K562 (cell line): Measurements from ENCODE around the gene CD300LB. TPM values are rescaled to one million over a fixed set of nuclear protein-coding genes. Genes with fewer than 3 reads are reported as not detected.

Experiments used
- ATAC-seq: fragments of 200-7000 bp; cut with Tn5 transposase; 3 replicates; pipeline ENCODE4 v1.9.1; 2020; ENCODE audit warnings: moderate library complexity
- BruUV-seq: library from RNA; stranded (reverse); fragments of 400-500 nt; replicated peaks from 2 replicates; lab custom pipeline; 2021; lab: Mats Ljungman, UMichigan
- CTCF ChIA-PET: fragments of 300-600 bp; formaldehyde crosslinking; extraction: SDS; loops from one replicate; lab custom pipeline; 2021; ENCODE audit warnings: low intra/inter-chr PET ratio; lab: Yijun Ruan, JAX
- POLR2A ChIA-PET: fragments of 300-600, 350-650 bp; sonication (Branson Sonifier 250); formaldehyde crosslinking; extraction: SDS; loops from one replicate; lab custom pipeline; 2021; ENCODE audit warnings: antibody characterized with exemption, inconsistent platforms; lab: Yijun Ruan, JAX
- DNase-seq, 4 experiments: peaks; one replicate each; pipeline versions ENCODE4 v3.0.0 to v3.0.0-alpha.2; 2011 to 2018; ENCODE audit warnings: low spot score in 3 of 4, mixed read lengths in 3 of 4; ENCODE audit errors: extremely low read depth in 1 of 4
- FAIRE-seq: peaks from 2 replicates; lab custom pipeline; 2011; peaks lifted over from hg19 to GRCh38; lab: Jason Lieb, UNC
- H2AFZ ChIP-seq: 2 replicates; pipeline ENCODE4 v1.6.0; 2011; ENCODE audit warnings: low read depth, low read length, control low read depth, inconsistent platforms
- H3K27ac ChIP-seq: fragments of 200-600 bp; 3 replicates; pipeline ENCODE4 v1.8.0; 2011; ENCODE audit warnings: low read depth, mild to moderate bottlenecking, control low read depth, inconsistent platforms, low read length, moderate library complexity, mixed read lengths; ENCODE audit errors: extremely low read depth
- H3K27me3 ChIP-seq, 2 experiments: fragments of 300-600 bp in 1 of 2; 2 replicates in 1 of 2; 3 replicates in 1 of 2; pipeline versions ENCODE4 v1.6.0 to v1.8.0; 2011; ENCODE audit warnings: inconsistent platforms in 2 of 2, low read length in 2 of 2, mild to moderate bottlenecking in 1 of 2, mixed read lengths in 1 of 2, moderate library complexity in 1 of 2; ENCODE audit not compliant: control insufficient read depth in 2 of 2, insufficient read depth in 2 of 2
- H3K36me3 ChIP-seq: fragments of 300-600 bp; 3 replicates; pipeline ENCODE4 v1.8.0; 2011; ENCODE audit warnings: mild to moderate bottlenecking, low read length, inconsistent platforms; ENCODE audit not compliant: control insufficient read depth, insufficient read depth
- H3K4me1 ChIP-seq, 2 experiments: fragments of 200-600 bp in 1 of 2; replicated peaks in 1 of 2; 2 replicates in 1 of 2; 3 replicates in 1 of 2; pipeline versions ENCODE4 v1.5.1 to v1.8.0; 2011; ENCODE audit warnings: inconsistent platforms in 2 of 2, low read length in 2 of 2, mild to moderate bottlenecking in 1 of 2, mixed read lengths in 1 of 2, moderate library complexity in 1 of 2; ENCODE audit not compliant: control insufficient read depth in 2 of 2, insufficient read depth in 2 of 2
- H3K4me2 ChIP-seq: 2 replicates; pipeline ENCODE4 v1.6.1; 2011; ENCODE audit warnings: low read length, control low read depth, inconsistent platforms, mixed read lengths; ENCODE audit not compliant: insufficient read depth
- H3K4me3 ChIP-seq: fragments of 200-600 bp; sonication (generic), shearing (Covaris generic); 2 replicates; pipeline ENCODE4 v1.5.1; 2016; ENCODE audit warnings: control low read depth, inconsistent platforms
- H3K79me2 ChIP-seq: fragments of 200-600 bp; 3 replicates; pipeline ENCODE4 v1.8.0; 2011; ENCODE audit warnings: low read length, inconsistent platforms; ENCODE audit not compliant: control insufficient read depth, insufficient read depth
- H3K9ac ChIP-seq, 2 experiments: 2 replicates each; pipeline versions ENCODE4 v1.6.0 to v1.6.1; 2011; ENCODE audit warnings: low read depth in 2 of 2, low read length in 2 of 2, control low read depth in 1 of 2, inconsistent platforms in 1 of 2, mild to moderate bottlenecking in 1 of 2, mixed read lengths in 1 of 2; ENCODE audit not compliant: insufficient read depth in 1 of 2
- H3K9me1 ChIP-seq: one replicate; pipeline ENCODE4 v1.6.0; 2011; ENCODE audit warnings: inconsistent platforms, mild to moderate bottlenecking, low read length, moderate library complexity; ENCODE audit not compliant: control insufficient read depth, insufficient read depth
- H3K9me3 ChIP-seq: replicated peaks from 2 replicates; pipeline ENCODE4 v1.5.1; 2011; ENCODE audit warnings: low read depth, low read length, inconsistent platforms; ENCODE audit not compliant: control insufficient read depth, insufficient read depth
- H4K20me1 ChIP-seq: replicated peaks from 2 replicates; pipeline ENCODE4 v1.6.1; 2011; ENCODE audit warnings: low read length, inconsistent platforms, mixed read lengths; ENCODE audit not compliant: control insufficient read depth, insufficient read depth
- CCAR2 ChIP-seq: fragments of 200-400 bp; formaldehyde crosslinking; IDR thresholded peaks from 2 replicates; pipeline ENCODE4 v1.6.1; 2017; ENCODE audit warnings: mild to moderate bottlenecking, low read depth, low read length
- DIDO1 ChIP-seq: fragments of 450-650 bp; IDR thresholded peaks from 2 replicates; pipeline ENCODE4 v1.6.1; 2016; ENCODE audit warnings: low read depth, missing biosample characterization, missing genetic modification characterization
- GATAD2B ChIP-seq: fragments of 450-650 bp; IDR thresholded peaks from 2 replicates; pipeline ENCODE4 v1.6.1; 2017; ENCODE audit warnings: mild to moderate bottlenecking, borderline replicate concordance
- HDAC2 ChIP-seq: fragments of 450-650 bp; IDR thresholded peaks from 2 replicates; pipeline ENCODE4 v1.6.1; 2016; ENCODE audit warnings: mild to moderate bottlenecking
- JUNB ChIP-seq: fragments of 450-650 bp; formaldehyde crosslinking; conservative IDR thresholded peaks from 2 replicates; pipeline ENCODE4 v1.4.0; 2020; ENCODE audit warnings: mild to moderate bottlenecking
- KLF10 ChIP-seq: fragments of 250-450 bp; sonication (Bioruptor Pico); IDR thresholded peaks from 2 replicates; pipeline ENCODE4 v1.6.1; 2021; ENCODE audit warnings: matching md5 sums
- MXI1 ChIP-seq: IDR thresholded peaks from 2 replicates; pipeline ENCODE4 v1.6.1; 2011; ENCODE audit warnings: low read depth, mild to moderate bottlenecking, improper control_type of control experiment, low read length
- PREB ChIP-seq: sonication (generic); formaldehyde crosslinking; IDR thresholded peaks from 2 replicates; pipeline ENCODE4 v1.8.1; 2023; ENCODE audit warnings: mild to moderate bottlenecking, missing genetic modification reagents
- SMAD1 ChIP-seq: fragments of 150-350 bp; IDR thresholded peaks from 2 replicates; pipeline ENCODE4 v1.6.1; 2014; ENCODE audit warnings: low read length, low read depth; ENCODE audit not compliant: partially characterized antibody
- TBP ChIP-seq: optimal IDR thresholded peaks from 2 replicates; pipeline ENCODE3; 2011; ENCODE audit warnings: low read depth, low read length, improper control_type of control experiment
- USF1 ChIP-seq: sonication (generic); formaldehyde crosslinking; IDR thresholded peaks from 2 replicates; pipeline ENCODE4 v1.9.0; 2022; ENCODE audit warnings: mild to moderate bottlenecking, missing genetic modification reagents
- ZKSCAN3 ChIP-seq: fragments of 250-450 bp; sonication (Bioruptor Pico); IDR thresholded peaks from 2 replicates; pipeline ENCODE4 v1.4.0; 2020
- ZNF253 ChIP-seq: fragments of 250-450 bp; sonication (Bioruptor Pico); conservative IDR thresholded peaks from 2 replicates; pipeline ENCODE4 v1.6.1; 2021; ENCODE audit warnings: mild to moderate bottlenecking
- ZNF384 ChIP-seq: IDR thresholded peaks from 2 replicates; pipeline ENCODE4 v1.6.1; 2012; ENCODE audit warnings: low read depth, low read length, improper control_type of control experiment
- WGBS: fragments of 100-300 bp; shearing (Covaris generic); methylation state at CpG from one replicate; pipeline ENCODE4 v1.1.6; 2016; ENCODE audit warnings: low coverage, mixed read lengths; ENCODE audit not compliant: insufficient coverage; ENCODE audit errors: missing lambda C conversion rate; 5-methylcytosine and 5-hydroxymethylcytosine counted together
- in situ Hi-C: fragments of 300-500 bp; cut with MboI; formaldehyde crosslinking; loops from 4 replicates; pipeline ENCODE4 v1.15.0; 2018; ENCODE audit warnings: inconsistent platforms, mixed read lengths
- intact Hi-C: fragments of 100-400 bp; cut with micrococcal nuclease; formaldehyde crosslinking; loops from 2 replicates; pipeline ENCODE4 v1.14.2; 2022
- polyA plus RNA-seq, 8 experiments: library from polyadenylated mRNA; depleted of rRNA in 4 of 8; stranded (reverse) in 5 of 8; unstranded in 3 of 8; fragments of >200 nt; fragmentation: Nextera tagmentation in 2 of 8; fragmentation: Illumina TruSeq in 1 of 8; extraction: Ambion mirVana in 2 of 8; extraction: Trizol in 1 of 8; gene quantifications; 2 replicates each; pipeline versions ENCODE4 v1.2.1 to v1.2.3, GENCODE V29; 2011 to 2014; ENCODE audit warnings: inconsistent platforms in 1 of 8, missing spikeins in 1 of 8
- total RNA-seq, 7 experiments: library from RNA; depleted of rRNA in 6 of 7; stranded (reverse); fragments of >200 nt in 6 of 7; fragmentation: Illumina TruSeq in 2 of 7; extraction: Trizol in 2 of 7; gene quantifications; 2 replicates each; pipeline versions ENCODE4 v1.2.1 to v1.2.3, GENCODE V29; 2011 to 2021; ENCODE audit warnings: low replicate concordance in 1 of 7
- TF ChIP-seq, protein P1 (sequence below), 2 experiments: IDR thresholded peaks; 2 replicates each; pipeline ENCODE4 v1.6.1; 2011; ENCODE audit warnings: borderline replicate concordance in 1 of 2, control low read depth in 1 of 2, low read depth in 1 of 2, low read length in 1 of 2, mild to moderate bottlenecking in 1 of 2, mixed read lengths in 1 of 2, moderate library complexity in 1 of 2; ENCODE audit not compliant: insufficient read depth in 1 of 2, insufficient read length in 1 of 2, poor library complexity in 1 of 2, severe bottlenecking in 1 of 2; ENCODE audit errors: extremely low read depth in 1 of 2

The CD300LB gene
- total and polyA plus RNA-seq, 9 of the 15 experiments (the other 6 are each of a cell fraction or from before 2014, with no cell fraction given), result not detected

DNA sequence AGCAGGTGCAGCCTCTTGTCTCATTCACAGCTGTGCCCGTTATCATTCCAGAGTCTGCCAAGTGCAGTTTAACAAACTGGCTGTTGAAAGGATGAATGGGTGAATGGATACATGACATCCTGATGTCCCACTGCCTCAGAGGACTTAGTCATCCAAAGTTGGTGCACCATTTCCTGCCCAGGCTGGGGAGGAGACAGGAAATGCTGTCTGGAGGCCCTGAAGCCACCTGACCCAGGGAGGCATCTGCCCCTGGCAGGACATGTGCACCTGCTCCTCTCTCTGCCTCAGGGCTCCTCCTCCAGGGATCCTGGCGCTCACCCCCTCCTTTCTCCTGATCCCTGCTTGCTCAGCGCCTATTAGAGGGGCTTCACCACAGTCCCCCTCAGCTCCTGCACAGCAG is 16.5 kb upstream of the CD300LB start:
- DNase-seq (no peak), ATAC-seq (no peak), FAIRE-seq (no peak)
- H4K20me1 ChIP-seq, result no peaks in the 10 kb centered on the region; the same call in 1 of the 2 replicates
- no TSS peak for BruUV-seq
- 0% methylated on average over 3 of the region's 3 CpGs for WGBS
- peaks cover 0 to 3% of the 10 kb centered on the region in 2 experiments; a peak in 1 of 5 replicates for H3K4me1 ChIP-seq
- TF ChIP-seq PREB, result no peak
- H3K4me3 ChIP-seq, result no peak overlapping the region
- H3K27ac ChIP-seq, result no peak overlapping the region
- H2AFZ ChIP-seq, result no peak overlapping the region
- intact Hi-C loops (no loop called here), in situ Hi-C loops (no loop called here)
- no peaks in the 10 kb centered on the region for H3K79me2 ChIP-seq
- ChIA-PET CTCF (no interaction called here), POLR2A (no interaction called here)
- no peaks in the 10 kb centered on the region for H3K9me1 ChIP-seq
- no peaks in the 10 kb centered on the region for H3K9me3 ChIP-seq
- H3K9ac ChIP-seq, result no peak overlapping the region
- no peaks in the 10 kb centered on the region for H3K36me3 ChIP-seq
- H3K4me2 ChIP-seq, result no peak overlapping the region
- H3K27me3 ChIP-seq, result peaks cover 3 to 89% of the 10 kb centered on the region in 2 experiments; a peak in 4 of 5 replicates

DNA sequence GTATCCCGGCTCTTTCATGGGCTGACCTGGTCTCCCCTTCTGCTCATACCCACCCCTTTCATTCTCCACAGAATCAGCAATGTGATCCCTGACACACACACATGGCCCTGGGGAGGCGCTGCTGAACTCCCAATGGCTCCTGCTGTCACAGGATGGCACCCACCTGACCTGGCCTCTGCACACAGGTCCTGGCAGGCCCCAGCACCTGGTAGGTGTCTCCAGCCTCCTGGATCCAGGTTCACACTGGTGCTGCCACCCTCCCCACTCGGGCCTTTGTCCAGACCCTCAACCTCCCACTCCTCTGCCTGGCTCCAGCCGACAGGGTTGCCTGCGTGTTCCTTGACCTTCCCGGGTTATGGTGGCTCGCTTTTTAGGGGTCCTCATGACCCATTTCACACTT is 16.0 kb upstream of the CD300LB start:
- Histone ChIP-seq H3K9me3 (no peaks in the 10 kb centered on the region), H3K4me3 (no peak overlapping the region), H3K4me1 (peaks cover 0 to 3% of the 10 kb centered on the region in 2 experiments; a peak in 1 of 5 replicates), H3K79me2 (no peaks in the 10 kb centered on the region), H3K27me3 (peaks cover 3 to 89% of the 10 kb centered on the region in 2 experiments; a peak in 4 of 5 replicates), H4K20me1 (no peaks in the 10 kb centered on the region; the same call in 1 of the 2 replicates), H2AFZ (no peak overlapping the region), H3K4me2 (no peak overlapping the region), H3K9me1 (no peaks in the 10 kb centered on the region), H3K27ac (no peak overlapping the region), H3K36me3 (no peaks in the 10 kb centered on the region), H3K9ac (no peak overlapping the region)
- FAIRE-seq (no peak), ATAC-seq (no peak), DNase-seq (no peak)
- 5% methylated on average over 7 of the region's 7 CpGs for WGBS
- intact Hi-C loops (no loop called here), in situ Hi-C loops (no loop called here)
- ChIA-PET POLR2A (no interaction called here), CTCF (no interaction called here)
- no TSS peak for BruUV-seq
- TF ChIP-seq TBP, result no peak
- TF ChIP-seq DIDO1, result no peak
- no peak for TF ChIP-seq ZNF384
- no peak for TF ChIP-seq USF1 (CRISPR knock-in tag)
- no peak for TF ChIP-seq ZKSCAN3
- TF ChIP-seq JUNB (CRISPR knock-in tag), result no peak
- no peak for TF ChIP-seq ZNF253
- no peak for TF ChIP-seq SMAD1
- no peak for TF ChIP-seq GATAD2B
- TF ChIP-seq, protein P1, sequence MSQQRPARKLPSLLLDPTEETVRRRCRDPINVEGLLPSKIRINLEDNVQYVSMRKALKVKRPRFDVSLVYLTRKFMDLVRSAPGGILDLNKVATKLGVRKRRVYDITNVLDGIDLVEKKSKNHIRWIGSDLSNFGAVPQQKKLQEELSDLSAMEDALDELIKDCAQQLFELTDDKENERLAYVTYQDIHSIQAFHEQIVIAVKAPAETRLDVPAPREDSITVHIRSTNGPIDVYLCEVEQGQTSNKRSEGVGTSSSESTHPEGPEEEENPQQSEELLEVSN (IDR thresholded peaks at IDR 0.05; ENCODE audit: borderline replicate concordance in 1 of 2, extremely low read depth in 1 of 2, insufficient read depth in 1 of 2, insufficient read length in 1 of 2, low read depth in 1 of 2, low read length in 1 of 2, poor library complexity in 1 of 2, severe bottlenecking in 1 of 2), result no peak
- no peak for TF ChIP-seq HDAC2
- no peak for TF ChIP-seq MXI1
- TF ChIP-seq CCAR2, result no peak
- no peak for TF ChIP-seq KLF10 (CRISPR knock-in tag)
